Endodermal cell (in vitro differentiated cells): ENCODE measurements around the gene APLN. TPM values are rescaled to one million over a fixed set of nuclear protein-coding genes. Genes with fewer than 3 reads are reported as not detected.

Experiments
- DNase-seq: peaks from one replicate; pipeline ENCODE4 v3.0.0-alpha.2; 2017
- H3K27ac ChIP-seq: 2 replicates; pipeline ENCODE4 v1.5.1; 2013; ENCODE audit warnings: mild to moderate bottlenecking, low read depth, low read length, moderate library complexity
- H3K27me3 ChIP-seq: 2 replicates; pipeline ENCODE4 v1.6.1; 2013; ENCODE audit warnings: mild to moderate bottlenecking, low read length, moderate library complexity; ENCODE audit not compliant: insufficient read depth, control insufficient read depth, poor library complexity, severe bottlenecking
- H3K36me3 ChIP-seq: 2 replicates; pipeline ENCODE4 v1.7.0; 2013; ENCODE audit warnings: mild to moderate bottlenecking, low read length, moderate library complexity; ENCODE audit not compliant: control insufficient read depth, insufficient read depth
- H3K4me1 ChIP-seq: one replicate; pipeline ENCODE4 v1.7.0; 2013; ENCODE audit warnings: low read length; ENCODE audit not compliant: control insufficient read depth, insufficient read depth
- H3K4me3 ChIP-seq: 2 replicates; pipeline ENCODE4 v1.5.1; 2013; ENCODE audit warnings: mild to moderate bottlenecking, low read length, moderate library complexity
- H3K9ac ChIP-seq: 2 replicates; pipeline ENCODE4 v1.6.1; 2013; ENCODE audit warnings: mild to moderate bottlenecking, low read length, moderate library complexity; ENCODE audit not compliant: poor library complexity, severe bottlenecking; ENCODE audit errors: extremely low read depth
- H3K9me3 ChIP-seq: 2 replicates; pipeline ENCODE4 v1.6.1; 2013; ENCODE audit warnings: mild to moderate bottlenecking, low read length, moderate library complexity; ENCODE audit not compliant: control insufficient read depth
- H3K27ac Mint-ChIP-seq: 2 replicates; pipeline ENCODE4 v1.8.0; 2020; ENCODE audit warnings: mixed read lengths
- H3K27me3 Mint-ChIP-seq: 2 replicates; pipeline ENCODE4 v1.8.0; 2021; ENCODE audit warnings: mild to moderate bottlenecking, mixed read lengths; ENCODE audit not compliant: insufficient read depth
- H3K36me3 Mint-ChIP-seq: 2 replicates; pipeline ENCODE4 v1.8.0; 2020; ENCODE audit warnings: low read depth, mixed read lengths
- H3K4me1 Mint-ChIP-seq: 2 replicates; pipeline ENCODE4 v1.8.0; 2020; ENCODE audit warnings: mixed read lengths
- H3K4me3 Mint-ChIP-seq: 2 replicates; pipeline ENCODE4 v1.8.0; 2020; ENCODE audit warnings: mild to moderate bottlenecking, moderate library complexity, mixed read lengths
- H3K9me3 Mint-ChIP-seq: 2 replicates; pipeline ENCODE4 v1.8.0; 2020; ENCODE audit warnings: mild to moderate bottlenecking, mixed read lengths
- CTCF ChIP-seq: fragments of 200-600 bp; sonication (generic); conservative IDR thresholded peaks from 2 replicates; pipeline ENCODE4 v1.5.0; 2021; ENCODE audit warnings: antibody characterized with exemption, mild to moderate bottlenecking
- WGBS, 2 experiments: methylation state at CpG; one replicate each; pipeline versions ENCODE4 v1.1.5 to v1.1.7; 2013; ENCODE audit warnings: missing lambda C conversion rate in 2 of 2, mixed read lengths in 1 of 2; ENCODE audit not compliant: insufficient coverage in 1 of 2, insufficient read length in 1 of 2; 5-methylcytosine and 5-hydroxymethylcytosine counted together
- total RNA-seq, 2 donors: library from RNA; stranded (reverse); fragmentation: NEBNext Ultra II Directional in 1 of 2; extraction: Animal tissue kit (Norgen Biotek cat#: 25700) in 1 of 2; gene quantifications; 2 replicates in 1 of 2; 3 replicates in 1 of 2; pipeline ENCODE4 v1.2.1, GENCODE V29; 2021

The APLN gene
- total RNA-seq, 2 donors from 2014 or later, result 0.22 TPM; not detected in 1

- no peak overlapping the region for H3K27ac ChIP-seq
- Mint-ChIP-seq H3K27ac (no peak overlapping the region), H3K36me3 (no peaks in the 10 kb centered on the region), H3K27me3 (no peaks in the 10 kb centered on the region), H3K9me3 (no peaks in the 10 kb centered on the region), H3K4me3 (no peak overlapping the region), H3K4me1 (peaks cover 3% of the 10 kb centered on the region)
- no peak overlapping the region for H3K4me3 ChIP-seq
- no peaks in the 10 kb centered on the region for H3K4me1 ChIP-seq
- 88 to 100% methylated on average over 1 to 5 of the region's 5 CpGs for WGBS, 2 experiments
- H3K27me3 ChIP-seq, result no peaks in the 10 kb centered on the region
- H3K9ac ChIP-seq, result no peak overlapping the region
- DNase-seq, result no peak
- TF ChIP-seq CTCF, result no peak
- no peaks in the 10 kb centered on the region for H3K9me3 ChIP-seq
- no peaks in the 10 kb centered on the region for H3K36me3 ChIP-seq
Observed at GRCh38 chrX:129614481-129615255, 40.1 kb downstream of the APLN start.

GRCh38 chrX:129613596-129613995 is 41.2 kb downstream of the APLN start:
- Histone ChIP-seq H3K9me3 (no peaks in the 10 kb centered on the region), H3K27me3 (no peaks in the 10 kb centered on the region), H3K9ac (no peak overlapping the region), H3K4me3 (no peak overlapping the region), H3K36me3 (no peaks in the 10 kb centered on the region), H3K4me1 (no peaks in the 10 kb centered on the region), H3K27ac (no peak overlapping the region)
- Mint-ChIP-seq H3K27ac (no peak overlapping the region), H3K4me3 (no peak overlapping the region), H3K4me1 (peaks cover 3% of the 10 kb centered on the region), H3K27me3 (peaks cover 2% of the 10 kb centered on the region), H3K36me3 (no peaks in the 10 kb centered on the region), H3K9me3 (no peaks in the 10 kb centered on the region)
- DNase-seq, result no peak
- no peak for TF ChIP-seq CTCF

- H3K4me3 ChIP-seq, result no peak overlapping the region
- no peak overlapping the region for H3K4me3 Mint-ChIP-seq
- H3K27me3 ChIP-seq, result no peaks in the 10 kb centered on the region
- no peaks in the 10 kb centered on the region for H3K4me1 ChIP-seq
- 82% methylated on average over 2 of the region's 2 CpGs; no CpG with 5 or more reads in 1 of the 2 experiments for WGBS, 2 experiments
- no peaks in the 10 kb centered on the region for H3K36me3 ChIP-seq
- H3K4me1 Mint-ChIP-seq, result peaks cover 3% of the 10 kb centered on the region
- no peaks in the 10 kb centered on the region for H3K9me3 Mint-ChIP-seq
- DNase-seq, result no peak
- H3K9me3 ChIP-seq, result no peaks in the 10 kb centered on the region
- H3K36me3 Mint-ChIP-seq, result no peaks in the 10 kb centered on the region
- H3K27ac Mint-ChIP-seq, result no peak overlapping the region
- no peak overlapping the region for H3K9ac ChIP-seq
- no peak overlapping the region for H3K27ac ChIP-seq
- no peak for TF ChIP-seq CTCF
- H3K27me3 Mint-ChIP-seq, result peaks cover 10% of the 10 kb centered on the region
Observed at GRCh38 chrX:129612396-129612795, 42.4 kb downstream of the APLN start.
